HG02610 (cell line): Measurements from ENCODE around the gene RAP2B.
A peak's percentile ranks its signal among the peaks of the same experiment; 100 is the strongest.
"Not testable (repeated sequence)": the region's sequence is repeated elsewhere in the genome, so short reads cannot be mapped to it uniquely, and the experiment has no call there.

ENCODE experiments used
- ATAC-seq: cut with Tn5 transposase; IDR thresholded peaks from one replicate; pipeline ENCODE4 v1.9.1; 2021; ENCODE audit warnings: mild to moderate bottlenecking, moderate library complexity; ENCODE audit not compliant: unreplicated experiment

Gene RAP2B

GRCh38 chr3:153161714-153162512 is at the start of gene RAP2B:
TSS of gene RAP2B (plus strand) at chr3:153162226. CDS start at chr3:153162694, 468 bp downstream.
- ATAC-seq, result peak; percentile 52

DNA sequence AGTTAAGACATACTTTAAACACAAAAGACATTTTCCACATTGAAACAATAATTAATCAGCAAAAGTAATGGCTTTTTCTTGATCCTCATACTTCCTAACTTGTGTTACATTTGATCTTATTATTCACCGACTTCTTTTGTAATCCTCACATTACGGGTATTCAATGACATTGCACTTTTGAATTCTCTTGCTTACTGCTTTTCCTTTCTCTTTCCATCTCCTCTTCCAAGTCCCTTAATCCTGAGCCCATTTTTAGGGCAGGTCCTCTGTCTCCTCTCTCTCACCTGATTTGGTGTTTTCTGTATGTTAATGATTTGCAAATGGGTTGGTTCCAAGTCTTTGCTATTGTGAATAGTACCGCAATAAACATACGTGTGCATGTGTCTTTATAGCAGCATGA is 48.5 kb upstream of the RAP2B start:
- no peak for ATAC-seq

DNA sequence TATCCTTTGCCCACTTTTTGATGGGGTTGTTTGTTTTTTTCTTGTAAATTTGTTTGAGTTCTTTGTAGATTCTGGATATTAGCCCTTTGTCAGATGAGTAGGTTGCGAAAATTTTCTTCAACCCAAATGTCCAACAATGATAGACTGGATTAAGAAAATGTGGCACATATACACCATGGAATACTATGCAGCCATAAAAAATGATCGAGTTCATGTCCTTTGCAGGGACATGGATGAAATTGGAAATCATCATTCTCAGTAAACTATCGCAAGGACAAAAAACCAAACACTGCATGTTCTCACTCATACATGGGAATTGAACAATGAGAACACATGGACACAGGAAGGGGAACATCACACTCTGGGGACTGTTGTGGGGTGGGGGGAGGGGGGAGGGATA is 47.8 kb upstream of the RAP2B start:
- not testable (repeated sequence) for ATAC-seq

DNA sequence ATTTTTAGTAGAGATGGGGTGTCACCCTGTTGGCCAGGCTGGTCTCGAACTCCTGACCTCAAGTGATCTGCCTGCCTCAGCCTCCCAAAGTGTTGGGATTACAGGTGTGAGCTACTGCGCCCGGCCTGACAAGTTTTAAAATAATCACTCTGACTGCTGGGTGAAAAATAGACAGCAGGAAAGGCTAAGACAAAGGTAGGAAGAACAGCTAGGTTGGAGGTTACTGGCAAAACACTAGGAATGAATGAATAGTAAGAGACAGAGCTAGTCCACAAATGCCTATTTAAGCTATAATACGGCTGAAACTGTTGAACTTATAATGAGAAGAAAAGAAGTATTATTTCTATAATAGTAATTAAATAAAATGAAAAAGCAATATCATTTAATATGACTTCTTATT is 46.7 kb upstream of the RAP2B start:
- ATAC-seq, result no peak

- no peak for ATAC-seq
Observed at GRCh38 chr3:153127788-153128187, 34.2 kb upstream of the RAP2B start.

DNA sequence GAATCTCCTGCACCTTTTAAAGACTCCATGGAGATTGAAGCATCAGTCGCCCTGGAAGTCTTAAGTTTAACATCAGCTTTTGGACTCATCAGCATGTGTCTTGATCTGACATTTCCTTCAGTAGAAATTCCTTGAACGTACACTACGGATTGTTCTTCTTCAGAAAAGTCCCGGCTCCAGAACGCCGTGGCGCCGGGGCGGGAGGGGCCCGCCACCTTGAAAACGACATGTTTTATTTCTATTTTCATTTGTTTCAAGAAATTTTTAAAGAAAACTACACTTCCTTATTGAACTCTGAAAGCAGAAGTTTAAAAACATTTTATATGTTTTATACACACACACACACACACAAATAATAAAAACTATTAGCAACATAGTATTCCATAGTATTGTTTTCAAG is 32.6 kb upstream of the RAP2B start:
- ATAC-seq, result no peak

DNA sequence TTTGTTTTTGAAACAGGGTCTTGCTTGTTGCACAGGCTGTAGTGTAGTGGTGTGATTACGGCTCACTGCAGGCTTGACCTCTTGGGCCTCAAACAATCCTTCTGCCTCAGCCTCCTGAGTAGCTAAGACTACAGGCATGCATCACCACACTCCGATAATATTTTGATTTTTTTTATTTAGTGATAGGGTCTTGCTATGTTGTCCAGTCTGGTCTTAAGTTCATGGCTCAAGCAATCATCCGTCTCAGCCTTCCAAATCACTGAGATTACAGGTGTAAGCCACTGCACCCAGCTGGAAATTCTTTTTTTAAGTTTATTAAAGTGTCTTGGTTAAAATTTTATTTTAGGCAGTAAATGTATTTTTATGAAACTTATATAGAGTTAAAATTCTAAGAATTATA is 32.2 kb upstream of the RAP2B start:
- ATAC-seq, result no peak

GRCh38 chr3:153130312-153130977 is 31.6 kb upstream of the RAP2B start:
- peak; percentile 95 for ATAC-seq

DNA sequence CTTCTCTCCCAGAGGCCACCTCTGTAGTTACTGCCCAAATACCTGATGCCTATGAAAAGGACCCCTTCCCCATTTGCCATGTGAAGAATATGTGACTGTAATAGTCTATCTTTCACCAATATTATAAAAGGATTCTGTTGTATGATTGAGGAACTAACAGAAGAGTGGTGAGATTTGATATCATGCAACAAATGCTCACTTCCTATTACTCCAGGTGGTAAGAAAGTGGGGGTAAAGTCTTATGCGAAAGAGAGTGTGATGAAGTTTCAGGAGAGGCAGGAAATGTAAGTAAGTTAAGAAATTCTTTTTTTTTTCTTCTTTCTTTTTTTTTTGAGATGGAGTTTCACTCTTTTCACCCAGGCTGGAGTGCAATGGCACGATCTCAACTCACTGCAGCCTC is 24.4 kb upstream of the RAP2B start:
- no peak for ATAC-seq

- ATAC-seq, result peak; percentile 90
Observed at GRCh38 chr3:153138276-153139210, 23.5 kb upstream of the RAP2B start.

- no peak for ATAC-seq
Observed at GRCh38 chr3:153142961-153143360, 19.1 kb upstream of the RAP2B start.

GRCh38 chr3:153144071-153144470 is 18.0 kb upstream of the RAP2B start:
- ATAC-seq, result no peak

- no peak for ATAC-seq
Observed at GRCh38 chr3:153144779-153145178, 17.2 kb upstream of the RAP2B start.

GRCh38 chr3:153145454-153145853 is 16.6 kb upstream of the RAP2B start:
- no peak for ATAC-seq

DNA sequence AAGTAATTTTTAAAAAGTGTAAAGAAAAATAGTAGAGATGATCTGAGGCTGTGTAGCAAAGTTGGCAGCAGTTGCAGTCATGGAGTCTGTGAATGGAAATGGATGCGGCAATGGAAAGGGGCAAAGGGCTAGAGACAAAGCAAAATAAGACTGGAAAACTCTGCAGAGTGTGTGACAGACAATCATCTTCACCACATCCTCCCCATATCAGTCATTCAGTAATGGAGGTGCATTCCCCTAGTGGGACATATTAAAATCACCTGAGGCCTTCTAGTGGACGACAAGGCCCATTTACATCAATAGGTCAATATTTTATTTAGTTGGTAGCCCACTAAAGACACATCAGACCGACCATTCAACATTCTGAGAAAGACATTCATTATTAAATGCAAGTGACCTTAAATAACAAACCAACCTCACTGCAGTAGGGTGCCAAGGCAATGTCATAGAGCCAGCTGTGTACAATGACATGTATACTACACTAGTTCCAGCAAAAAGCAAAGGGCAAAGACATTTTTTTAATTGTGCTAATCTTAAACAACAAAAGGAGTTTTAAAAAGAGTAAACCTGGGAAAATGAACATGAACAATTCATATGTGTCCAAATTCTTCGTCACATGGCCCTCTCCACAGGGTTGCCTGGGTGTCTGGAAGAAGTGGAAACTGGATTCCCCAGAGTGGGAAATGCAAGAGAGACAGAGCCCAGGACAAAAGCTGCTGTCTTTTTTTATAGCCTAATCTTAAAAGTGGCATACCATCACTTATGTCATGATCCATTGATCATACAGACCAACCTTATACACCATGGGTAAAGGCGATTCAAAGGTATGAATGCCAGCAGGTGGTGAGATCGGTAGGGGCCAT is 15.6 kb upstream of the RAP2B start:
- ATAC-seq, result peak; percentile 71

DNA sequence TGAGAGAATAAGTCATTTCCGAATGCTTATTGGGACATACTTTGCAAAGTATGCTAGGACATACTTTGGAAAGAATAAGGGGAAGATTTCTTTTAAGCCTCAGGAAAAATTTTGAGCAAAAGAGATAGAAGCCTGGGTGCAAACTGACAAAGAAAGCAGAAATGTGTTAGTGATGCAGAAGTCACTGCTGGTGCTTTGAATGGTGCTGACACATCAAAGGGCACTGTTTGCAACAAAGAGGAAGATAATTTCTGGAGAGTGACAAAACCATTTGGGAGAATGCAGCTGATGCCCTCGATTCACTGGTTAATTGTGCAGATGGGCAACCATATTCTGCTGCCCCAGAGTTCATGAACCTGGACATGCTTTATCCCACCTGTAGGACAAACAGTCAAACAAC is 11.0 kb upstream of the RAP2B start:
- ATAC-seq, result no peak

DNA sequence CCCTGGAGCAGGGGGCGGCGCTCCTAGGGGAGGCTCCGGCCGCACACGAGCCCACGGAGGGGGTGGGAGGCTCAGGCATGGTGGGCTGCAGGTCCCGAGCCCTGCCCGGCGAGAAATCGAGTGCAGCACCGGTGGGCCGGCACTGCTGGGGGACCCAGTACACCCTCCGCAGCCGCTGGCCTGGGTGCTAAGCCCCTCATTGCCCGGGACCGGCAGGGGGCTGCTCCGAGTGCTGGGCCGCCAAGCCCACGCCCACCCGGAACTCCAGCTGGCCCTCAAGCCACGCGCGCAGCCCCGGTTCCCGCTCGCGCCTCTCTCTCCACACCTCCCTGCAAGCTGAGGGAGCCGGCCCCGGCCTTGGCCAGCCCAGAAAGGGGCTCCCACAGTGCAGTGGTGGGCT is 6.2 kb upstream of the RAP2B start:
- ATAC-seq, result not testable (repeated sequence)

DNA sequence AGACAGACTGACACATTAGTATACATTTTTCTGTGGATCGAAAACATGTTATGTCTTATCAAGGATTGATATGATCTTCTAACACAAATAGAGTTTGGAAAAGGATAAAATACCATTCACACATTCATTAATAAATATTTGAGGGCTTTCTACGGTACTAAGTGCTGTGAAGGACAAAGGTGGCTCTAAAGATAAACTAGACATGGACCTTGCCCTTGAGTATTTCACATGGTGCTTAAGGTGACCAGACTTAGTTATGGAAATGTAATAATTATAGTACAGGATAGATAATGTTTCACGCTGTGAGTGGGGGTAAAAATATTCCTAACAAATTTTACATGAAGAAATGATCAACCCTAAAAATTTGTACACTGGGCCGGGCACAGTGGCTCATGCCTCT is 3.8 kb upstream of the RAP2B start:
- no peak for ATAC-seq

DNA sequence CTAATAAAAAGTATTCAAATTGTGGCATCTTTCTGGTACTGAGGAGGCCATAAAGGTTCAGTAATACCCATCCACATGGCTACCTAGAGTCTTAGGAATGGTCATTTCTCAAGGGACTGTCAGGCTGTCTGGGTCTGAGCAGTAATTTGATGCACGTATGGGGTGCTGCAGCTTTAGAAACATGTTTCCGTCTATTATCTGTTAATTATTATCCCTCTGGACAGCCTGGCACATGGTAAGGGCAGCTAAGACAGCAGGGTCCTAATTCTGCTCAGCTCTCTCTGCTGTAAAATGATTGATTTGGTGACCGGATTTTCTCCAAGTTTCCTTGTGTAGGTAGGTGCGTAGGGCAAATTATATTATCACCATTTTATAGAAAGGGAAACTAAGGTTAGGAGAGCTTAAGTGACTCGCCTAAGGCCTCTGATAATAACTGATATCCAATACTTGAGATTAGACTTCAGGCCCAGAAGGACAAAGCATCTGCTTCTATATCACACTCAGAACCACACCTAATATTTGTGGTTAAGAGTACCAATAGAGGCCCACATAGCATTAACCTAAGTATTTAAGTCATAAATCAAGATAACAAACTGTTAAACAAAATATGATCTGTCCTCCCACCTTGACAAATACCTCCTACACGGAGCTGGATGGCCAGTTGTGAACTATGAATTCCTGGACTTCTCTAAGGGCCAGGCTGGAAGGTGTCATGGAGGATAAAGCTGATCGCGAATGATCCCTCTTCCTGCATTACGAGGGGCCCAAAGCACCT is 2.9 kb upstream of the RAP2B start:
- no peak for ATAC-seq
